DMS53 treated with DMSO at 0.1 percent for 48 hours (cell line): ENCODE results near the gene WT1.
"Not testable (repeated sequence)": the region's sequence is repeated elsewhere in the genome, so short reads cannot be mapped to it uniquely, and the experiment has no call there.

ENCODE experiments used
- DNase-seq: peaks from one replicate; lab custom pipeline; 2025; ENCODE audit not compliant: unreplicated experiment; lab: John Stamatoyannopoulos, UW

WT1 gene

GRCh38 chr11:32435511-32435941 is at the start of gene WT1:
Gene WT1, minus strand, starts transcription at chr11:32435539.
- no peak for DNase-seq

DNA sequence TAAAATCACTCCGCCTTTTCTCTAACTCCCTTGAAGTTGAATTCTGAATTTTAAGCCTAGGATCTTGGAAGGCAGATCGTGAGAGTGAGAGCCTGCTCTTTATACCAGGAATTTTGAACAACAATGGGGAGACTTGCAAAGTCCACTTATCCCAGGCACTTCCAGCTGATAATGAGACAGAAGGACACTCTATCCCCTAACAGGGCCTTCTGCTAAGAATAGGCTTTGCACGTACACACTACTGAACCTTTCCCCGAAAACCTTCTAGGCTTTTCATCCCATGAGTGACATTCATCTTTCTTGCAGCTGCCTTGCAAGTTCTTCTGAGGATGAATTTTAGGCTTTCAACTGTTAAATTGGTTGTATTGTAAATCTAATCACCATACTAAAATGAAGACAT is 44.0 kb upstream of the WT1 start:
- DNase-seq, result no peak

DNA sequence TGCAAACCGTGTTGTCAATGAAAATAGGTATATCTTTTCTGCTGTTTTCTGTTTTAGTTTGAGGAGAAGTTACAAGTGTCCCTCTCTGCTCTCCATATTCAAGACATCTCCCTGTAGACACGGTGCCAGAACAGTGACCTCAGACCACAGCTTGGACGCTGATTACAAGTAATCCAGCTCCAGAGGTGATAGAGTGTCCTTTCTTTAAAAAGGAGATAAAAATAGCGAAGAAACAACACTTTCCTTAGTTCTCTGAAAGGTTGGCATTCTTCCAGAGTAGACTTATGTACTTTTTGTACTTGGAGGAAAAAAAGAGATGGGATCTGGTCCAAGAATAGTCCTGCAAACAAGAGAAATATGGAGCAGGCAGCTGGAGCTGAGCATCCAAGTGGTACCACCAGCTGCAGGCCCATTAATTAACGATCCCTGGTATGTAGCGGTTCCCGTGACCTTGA is 43.0 kb upstream of the WT1 start:
- no peak for DNase-seq

DNA sequence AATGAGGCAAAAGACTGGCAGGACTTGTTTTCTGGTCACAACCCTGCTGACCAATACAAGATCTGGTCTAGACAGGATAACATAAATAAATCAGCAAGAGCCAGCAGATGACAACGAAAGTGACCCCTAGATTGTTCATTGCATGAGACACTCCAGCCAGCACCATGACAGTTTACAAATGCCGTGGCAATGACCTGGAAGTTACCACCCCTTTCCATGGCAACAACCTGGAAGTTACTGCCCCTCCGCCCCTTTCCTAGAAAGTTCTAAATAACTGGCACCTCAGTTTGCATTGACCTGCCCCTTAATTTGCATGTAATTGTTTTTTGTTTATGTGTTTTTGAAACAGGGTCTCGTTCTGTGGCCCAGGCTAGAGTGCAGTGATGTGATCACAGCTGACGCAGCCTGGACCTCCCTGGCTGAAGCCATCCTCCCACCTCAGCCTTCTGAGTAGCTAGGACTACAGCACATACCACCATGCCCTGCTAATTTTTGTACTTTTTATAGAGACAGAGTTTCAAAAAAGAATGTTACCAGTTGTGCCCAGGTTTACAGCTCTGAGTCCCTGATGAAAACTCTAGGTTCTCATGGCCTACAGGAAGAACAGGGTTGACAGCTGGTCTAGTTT is 38.1 kb upstream of the WT1 start:
- DNase-seq, result no peak

GRCh38 chr11:32472226-32472625 is 36.9 kb upstream of the WT1 start:
- no peak for DNase-seq

- DNase-seq, result not testable (repeated sequence)
These were observed 36.2 kb upstream of the WT1 start for GRCh38 chr11:32471544-32471943.

- DNase-seq, result no peak
These were observed 34.5 kb upstream of the WT1 start for GRCh38 chr11:32469791-32470190.

- DNase-seq, result no peak
These were observed 31.1 kb upstream of the WT1 start for GRCh38 chr11:32466279-32466915.

GRCh38 chr11:32464078-32464477 is 28.7 kb upstream of the WT1 start:
- no peak for DNase-seq

GRCh38 chr11:32462011-32462690 is 26.8 kb upstream of the WT1 start:
- DNase-seq, result no peak

DNA sequence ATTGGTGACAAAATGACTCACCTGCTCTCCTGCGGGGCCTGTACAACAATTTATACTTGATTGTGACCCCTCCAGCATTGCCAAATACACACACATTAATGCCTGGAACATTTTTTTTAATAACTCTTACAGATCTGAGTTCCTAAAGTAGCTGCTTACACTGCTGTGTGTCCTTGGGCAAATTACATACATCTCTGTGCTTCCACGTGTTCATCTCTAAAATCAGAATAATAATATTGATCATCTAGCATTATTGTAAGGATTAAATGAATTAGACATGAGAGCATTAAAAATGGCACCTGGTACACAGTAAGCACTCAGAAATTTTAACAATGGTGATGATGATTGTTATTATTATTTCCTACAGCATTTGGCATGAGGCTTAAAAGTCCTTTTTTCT is 21.5 kb upstream of the WT1 start:
- DNase-seq, result no peak

GRCh38 chr11:32454993-32455392 is 19.7 kb upstream of the WT1 start:
- no peak for DNase-seq

GRCh38 chr11:32451808-32452207 is 16.5 kb upstream of the WT1 start:
- DNase-seq, result no peak

GRCh38 chr11:32450372-32450771 is 15.0 kb upstream of the WT1 start:
- DNase-seq, result no peak

- DNase-seq, result no peak
These were observed 12.9 kb upstream of the WT1 start for GRCh38 chr11:32448232-32448631.

- DNase-seq, result no peak
These were observed 11.9 kb upstream of the WT1 start for GRCh38 chr11:32447252-32447651.

- no peak for DNase-seq
These were observed 10.9 kb upstream of the WT1 start for GRCh38 chr11:32446227-32446626.

- no peak for DNase-seq
These were observed 8.8 kb upstream of the WT1 start for GRCh38 chr11:32444186-32444585.

DNA sequence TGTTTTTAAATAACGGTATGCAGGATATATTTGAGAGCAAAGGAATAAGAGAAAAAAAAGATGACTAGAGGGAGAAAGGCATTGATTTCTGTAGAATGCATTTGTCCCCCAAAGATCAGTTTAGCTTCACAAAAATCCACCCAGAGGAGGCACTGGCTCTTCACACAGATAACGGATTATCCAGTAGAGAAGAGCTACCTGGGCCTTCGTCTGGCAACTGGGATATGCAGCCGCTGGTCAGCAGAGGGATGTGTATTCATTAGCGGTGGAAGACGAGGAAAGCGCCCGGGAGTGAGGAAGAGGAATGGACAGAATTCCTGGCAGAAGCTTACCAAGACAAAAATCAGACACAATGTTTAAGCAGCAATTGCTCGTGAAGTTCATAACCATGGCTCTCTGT is 5.6 kb upstream of the WT1 start:
- no peak for DNase-seq

DNA sequence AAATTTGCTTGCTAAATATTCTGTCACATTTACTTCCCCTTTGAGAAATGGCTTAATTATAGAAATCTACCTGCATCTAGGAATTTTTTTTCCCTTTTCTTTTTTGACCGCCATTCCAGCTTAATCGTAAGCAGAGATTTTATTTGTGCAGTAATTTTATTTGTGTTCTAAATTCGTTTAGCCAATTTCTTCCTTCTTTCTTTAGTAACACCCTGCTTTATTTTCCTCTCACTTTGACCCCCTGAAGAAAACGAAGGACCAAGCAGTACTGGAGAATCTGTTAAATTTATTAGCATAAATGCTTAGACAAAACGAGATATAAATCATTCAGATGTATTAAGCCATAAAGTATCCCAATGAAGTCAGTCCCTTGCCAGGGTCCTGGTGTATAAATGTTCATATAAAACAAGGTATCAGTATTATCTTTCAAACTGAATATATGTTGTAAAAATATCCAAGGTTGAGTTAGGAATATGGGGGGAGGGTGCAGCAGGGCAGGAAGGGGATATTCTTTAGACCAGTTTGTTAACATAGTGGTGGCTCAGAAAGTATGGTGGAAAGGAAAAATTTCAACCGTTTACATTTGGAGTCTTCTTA is 5.1 kb upstream of the WT1 start:
- no peak for DNase-seq

GRCh38 chr11:32439501-32440210 is 4.3 kb upstream of the WT1 start:
- DNase-seq, result no peak
